ENCODE results near the gene ITPRIP. TPM values are rescaled to one million over a fixed set of nuclear protein-coding genes. Genes with fewer than 3 reads are reported as not detected.

The ITPRIP gene
- total RNA-seq, 1 experiment from 2014 or later: 22.5 TPM

- H2BK120ac ChIP-seq (ENCODE audit: low read depth, low read length, poor library complexity, severe bottlenecking): no peak overlapping the region
- no peak overlapping the region for H2BK12ac ChIP-seq (ENCODE audit: insufficient read length, low read depth, low read length)
- no peaks in the 10 kb centered on the region for H3K9me3 Mint-ChIP-seq
- H3K79me1 ChIP-seq (ENCODE audit: insufficient read depth, low read depth, low read length, poor library complexity, severe bottlenecking): no peaks in the 10 kb centered on the region
- H3K23ac ChIP-seq (ENCODE audit: insufficient read length, low read depth, low read length): no peak overlapping the region
- H3K27ac Mint-ChIP-seq: peak overlapping the region; percentile 55 to 83 (median 78); a peak in 4 of 7 replicates
- no peak overlapping the region for H2BK5ac ChIP-seq (ENCODE audit: insufficient read length, low read length)
- H2BK15ac ChIP-seq (ENCODE audit: low read depth, low read length): no peak overlapping the region
- H4K91ac ChIP-seq (ENCODE audit: insufficient read length, low read depth, low read length): no peak overlapping the region
- TF ChIP-seq, protein P1, sequence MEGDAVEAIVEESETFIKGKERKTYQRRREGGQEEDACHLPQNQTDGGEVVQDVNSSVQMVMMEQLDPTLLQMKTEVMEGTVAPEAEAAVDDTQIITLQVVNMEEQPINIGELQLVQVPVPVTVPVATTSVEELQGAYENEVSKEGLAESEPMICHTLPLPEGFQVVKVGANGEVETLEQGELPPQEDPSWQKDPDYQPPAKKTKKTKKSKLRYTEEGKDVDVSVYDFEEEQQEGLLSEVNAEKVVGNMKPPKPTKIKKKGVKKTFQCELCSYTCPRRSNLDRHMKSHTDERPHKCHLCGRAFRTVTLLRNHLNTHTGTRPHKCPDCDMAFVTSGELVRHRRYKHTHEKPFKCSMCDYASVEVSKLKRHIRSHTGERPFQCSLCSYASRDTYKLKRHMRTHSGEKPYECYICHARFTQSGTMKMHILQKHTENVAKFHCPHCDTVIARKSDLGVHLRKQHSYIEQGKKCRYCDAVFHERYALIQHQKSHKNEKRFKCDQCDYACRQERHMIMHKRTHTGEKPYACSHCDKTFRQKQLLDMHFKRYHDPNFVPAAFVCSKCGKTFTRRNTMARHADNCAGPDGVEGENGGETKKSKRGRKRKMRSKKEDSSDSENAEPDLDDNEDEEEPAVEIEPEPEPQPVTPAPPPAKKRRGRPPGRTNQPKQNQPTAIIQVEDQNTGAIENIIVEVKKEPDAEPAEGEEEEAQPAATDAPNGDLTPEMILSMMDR (conservative IDR thresholded peaks at IDR 0.05): no peak
- no peak overlapping the region for H3K56ac ChIP-seq (ENCODE audit: insufficient read length, low read depth, low read length)
- no peaks in the 10 kb centered on the region for H3K9me3 ChIP-seq (ENCODE audit: control insufficient read depth, low read depth, low read length)
- peaks cover 1% of the 10 kb centered on the region for H3K23me2 ChIP-seq (ENCODE audit: insufficient read length, low read depth, low read length, poor library complexity, severe bottlenecking)
- no peak overlapping the region; a peak in 1 of 5 replicates for H3K4me3 Mint-ChIP-seq
- no peak overlapping the region for H2BK20ac ChIP-seq (ENCODE audit: low read depth, low read length, poor library complexity, severe bottlenecking)
- no peaks in the 10 kb centered on the region for H3K27me3 Mint-ChIP-seq (ENCODE audit: low read depth)
- peaks cover 25% of the 10 kb centered on the region; the same call in 1 of the 2 replicates for H3K79me2 ChIP-seq (ENCODE audit: insufficient read depth, low read length)
- no peaks in the 10 kb centered on the region for H3K27me3 ChIP-seq (ENCODE audit: insufficient read depth, low read length)
- H4K8ac ChIP-seq (replicated peaks; ENCODE audit: insufficient read length, low read depth, low read length): no peak overlapping the region
- no peak overlapping the region for H3K14ac ChIP-seq (ENCODE audit: insufficient read depth, low read length)
- H3K4me2 ChIP-seq (ENCODE audit: insufficient read depth, insufficient read length, low read length): no peak overlapping the region
- H3T11ph ChIP-seq (ENCODE audit: low read length): no peak overlapping the region
- no CpG with 5 or more reads among the region's 1 CpG for WGBS (ENCODE audit: extremely low coverage, insufficient read length, low lambda C conversion rate)
- no peak overlapping the region for H3K9ac ChIP-seq (ENCODE audit: extremely low read depth, insufficient read length, low read length)
- no peak overlapping the region for H2AK5ac ChIP-seq (ENCODE audit: insufficient read length, low read length)
- peaks cover 18 to 24% (median 22%) of the 10 kb centered on the region in 3 experiments for H3K36me3 Mint-ChIP-seq (ENCODE audit: insufficient read depth in 1 of 3, low read depth in 3 of 3)
- H2AFZ ChIP-seq (ENCODE audit: low read length): no peak overlapping the region
- peak; percentile 30 for DNase-seq
- peaks cover 19% of the 10 kb centered on the region for H3K4me1 ChIP-seq (ENCODE audit: insufficient read depth, low read length)
- no peak overlapping the region for H3K27ac ChIP-seq (ENCODE audit: insufficient read length, low read depth, low read length)
- H4K20me1 ChIP-seq (ENCODE audit: control insufficient read depth, insufficient read depth, insufficient read length): no peaks in the 10 kb centered on the region
- H3K18ac ChIP-seq (ENCODE audit: insufficient read length, low read depth, low read length): no peak overlapping the region
- H3K4ac ChIP-seq (ENCODE audit: low read depth, low read length): no peak overlapping the region
- H4K5ac ChIP-seq (ENCODE audit: insufficient read length, low read depth, low read length): no peak overlapping the region
- peaks cover 78 to 79% of the 10 kb centered on the region in 2 experiments for H3K4me1 Mint-ChIP-seq
Measured at GRCh38 chr10:104323085-104323484, 15.2 kb downstream of the ITPRIP start.
